HL-60 (cell line): ENCODE measurements around the gene SPINK5.

Source experiments
- DNase-seq, 2 experiments: peaks; one replicate each; pipeline ENCODE4 v3.0.0-alpha.2; 2010 to 2020; ENCODE audit warnings: low read depth in 1 of 2, low spot score in 1 of 2
- H3K27ac ChIP-seq: fragments of 250-450 bp; sonication (Bioruptor Pico); replicated peaks from 2 replicates; pipeline ENCODE4 v1.5.1; 2020; ENCODE audit warnings: mild to moderate bottlenecking, moderate library complexity
- H3K27me3 ChIP-seq: fragments of 250-450 bp; sonication (Bioruptor Pico); 2 replicates; pipeline ENCODE4 v1.5.1; 2021; ENCODE audit warnings: mild to moderate bottlenecking, moderate library complexity; ENCODE audit not compliant: insufficient read depth, poor library complexity, severe bottlenecking
- H3K4me3 ChIP-seq: replicated peaks from 2 replicates; pipeline ENCODE4 v1.5.1; 2011; ENCODE audit warnings: mild to moderate bottlenecking, control low read depth, low read length; ENCODE audit not compliant: insufficient read depth
- CTCF ChIP-seq: IDR thresholded peaks from one replicate; pipeline ENCODE4 v1.5.1; 2011; ENCODE audit warnings: low read length, control low read depth, inconsistent platforms; ENCODE audit not compliant: insufficient read depth
- GABPA ChIP-seq: IDR thresholded peaks from 2 replicates; pipeline ENCODE4 v1.6.1; 2012; ENCODE audit warnings: low read depth
- POLR2AphosphoS5 ChIP-seq: IDR thresholded peaks from 2 replicates; pipeline ENCODE4 v1.6.1; 2012; ENCODE audit warnings: low read depth
- REST ChIP-seq: IDR thresholded peaks from 2 replicates; pipeline ENCODE4 v1.6.1; 2012; ENCODE audit warnings: low read depth; ENCODE audit not compliant: insufficient replicate concordance
- SPI1 ChIP-seq: IDR thresholded peaks from 2 replicates; pipeline ENCODE4 v1.6.1; 2012; ENCODE audit warnings: low read depth, mild to moderate bottlenecking, borderline replicate concordance

The SPINK5 gene

GRCh38 chr5:148083203-148083602, 19.4 kb downstream of the SPINK5 start:
- TF ChIP-seq GABPA (no peak), REST (no peak), SPI1 (no peak), POLR2AphosphoS5 (no peak), CTCF (no peak)
- no peak overlapping the region for H3K27ac ChIP-seq
- H3K27me3 ChIP-seq: no peaks in the 10 kb centered on the region
- DNase-seq: no peak
- no peak overlapping the region for H3K4me3 ChIP-seq

- TF ChIP-seq REST: no peak
- TF ChIP-seq CTCF: no peak
- TF ChIP-seq GABPA: no peak
- no peak for TF ChIP-seq POLR2AphosphoS5
- no peak for TF ChIP-seq SPI1
- Histone ChIP-seq H3K27me3 (no peaks in the 10 kb centered on the region), H3K27ac (no peak overlapping the region), H3K4me3 (no peak overlapping the region)
- DNase-seq: no peak
Observed at GRCh38 chr5:148084269-148084668, 20.5 kb downstream of the SPINK5 start.

- no peak overlapping the region for H3K4me3 ChIP-seq
- no peaks in the 10 kb centered on the region for H3K27me3 ChIP-seq
- TF ChIP-seq SPI1 (no peak), GABPA (no peak), CTCF (no peak), REST (no peak), POLR2AphosphoS5 (no peak)
- H3K27ac ChIP-seq: no peak overlapping the region
- no peak for DNase-seq
Observed at GRCh38 chr5:148085310-148085709, 21.5 kb downstream of the SPINK5 start.
